ENCODE results near the gene VKORC1L1.
A peak's percentile ranks its signal among the peaks of the same experiment; 100 is the strongest.
"Not testable (repeated sequence)": the region's sequence is repeated elsewhere in the genome, so short reads cannot be mapped to it uniquely, and the experiment has no call there.

The VKORC1L1 gene

DNA sequence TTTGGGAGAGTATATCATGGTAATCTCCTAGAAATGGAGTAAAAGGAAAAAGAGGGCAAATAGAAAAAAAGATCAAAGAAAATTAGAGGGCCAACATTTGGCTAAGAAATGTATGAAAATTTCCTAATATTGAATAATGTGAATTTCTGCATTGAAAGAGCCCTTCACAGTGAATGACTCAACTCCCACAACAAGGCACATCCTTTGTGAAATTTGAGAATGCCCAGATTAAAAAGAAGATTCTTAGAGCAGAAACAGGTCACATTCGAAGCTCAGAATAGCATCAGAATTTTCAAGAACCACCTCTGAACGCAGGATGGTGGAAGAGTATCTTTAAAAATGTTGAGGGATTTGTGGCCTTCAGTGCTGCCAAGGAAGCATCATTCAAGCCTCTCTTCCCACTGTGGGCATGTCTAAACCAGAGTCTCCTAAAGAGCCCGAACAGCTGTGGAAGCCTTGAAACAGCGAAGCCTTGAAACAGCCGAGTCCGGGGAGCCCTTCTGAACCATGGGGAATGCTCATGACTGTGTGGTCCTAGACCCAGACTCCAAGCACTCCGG is 65.5 kb downstream of the VKORC1L1 start:
- H3K4me3 ChIP-seq (ENCODE audit: low read depth, low read length): no peak overlapping the region
- DNase-seq (ENCODE audit: low read depth): no peak
- TF ChIP-seq, protein P1, sequence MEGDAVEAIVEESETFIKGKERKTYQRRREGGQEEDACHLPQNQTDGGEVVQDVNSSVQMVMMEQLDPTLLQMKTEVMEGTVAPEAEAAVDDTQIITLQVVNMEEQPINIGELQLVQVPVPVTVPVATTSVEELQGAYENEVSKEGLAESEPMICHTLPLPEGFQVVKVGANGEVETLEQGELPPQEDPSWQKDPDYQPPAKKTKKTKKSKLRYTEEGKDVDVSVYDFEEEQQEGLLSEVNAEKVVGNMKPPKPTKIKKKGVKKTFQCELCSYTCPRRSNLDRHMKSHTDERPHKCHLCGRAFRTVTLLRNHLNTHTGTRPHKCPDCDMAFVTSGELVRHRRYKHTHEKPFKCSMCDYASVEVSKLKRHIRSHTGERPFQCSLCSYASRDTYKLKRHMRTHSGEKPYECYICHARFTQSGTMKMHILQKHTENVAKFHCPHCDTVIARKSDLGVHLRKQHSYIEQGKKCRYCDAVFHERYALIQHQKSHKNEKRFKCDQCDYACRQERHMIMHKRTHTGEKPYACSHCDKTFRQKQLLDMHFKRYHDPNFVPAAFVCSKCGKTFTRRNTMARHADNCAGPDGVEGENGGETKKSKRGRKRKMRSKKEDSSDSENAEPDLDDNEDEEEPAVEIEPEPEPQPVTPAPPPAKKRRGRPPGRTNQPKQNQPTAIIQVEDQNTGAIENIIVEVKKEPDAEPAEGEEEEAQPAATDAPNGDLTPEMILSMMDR (IDR thresholded peaks at IDR 0.05; ENCODE audit: low read depth, low read length): no peak
- no peak for TF ChIP-seq POLR2A (IDR thresholded peaks at IDR 0.05; ENCODE audit: extremely low read depth, insufficient read length)
- TF ChIP-seq, protein P2, sequence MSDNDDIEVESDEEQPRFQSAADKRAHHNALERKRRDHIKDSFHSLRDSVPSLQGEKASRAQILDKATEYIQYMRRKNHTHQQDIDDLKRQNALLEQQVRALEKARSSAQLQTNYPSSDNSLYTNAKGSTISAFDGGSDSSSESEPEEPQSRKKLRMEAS (IDR thresholded peaks at IDR 0.05; ENCODE audit: low read depth, low read length): no peak
- no peak for TF ChIP-seq MYC (IDR thresholded peaks at IDR 0.05; ENCODE audit: low read depth, low read length)

DNA sequence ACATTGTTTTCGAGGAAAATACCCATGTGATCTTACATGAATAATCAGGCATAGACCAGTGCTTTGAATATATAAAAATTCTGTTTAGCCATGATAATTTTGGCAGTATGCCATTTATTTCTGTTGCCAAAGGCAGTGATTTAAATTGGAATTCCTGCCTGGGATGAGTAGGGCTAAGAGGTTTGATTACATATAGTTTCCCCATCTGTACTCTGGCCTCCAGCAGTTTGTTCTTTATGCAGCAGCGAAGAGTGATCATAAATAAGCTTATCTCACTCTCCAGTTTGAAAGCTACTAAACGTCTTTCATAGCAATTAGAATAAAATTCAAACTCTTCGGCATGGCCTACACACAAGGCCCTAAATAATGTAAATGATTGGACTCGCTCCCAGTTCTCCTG is 72.9 kb downstream of the VKORC1L1 start:
- H3K4me3 ChIP-seq (ENCODE audit: low read depth, low read length); DNase-seq (ENCODE audit: low read depth): not testable (repeated sequence)

DNA sequence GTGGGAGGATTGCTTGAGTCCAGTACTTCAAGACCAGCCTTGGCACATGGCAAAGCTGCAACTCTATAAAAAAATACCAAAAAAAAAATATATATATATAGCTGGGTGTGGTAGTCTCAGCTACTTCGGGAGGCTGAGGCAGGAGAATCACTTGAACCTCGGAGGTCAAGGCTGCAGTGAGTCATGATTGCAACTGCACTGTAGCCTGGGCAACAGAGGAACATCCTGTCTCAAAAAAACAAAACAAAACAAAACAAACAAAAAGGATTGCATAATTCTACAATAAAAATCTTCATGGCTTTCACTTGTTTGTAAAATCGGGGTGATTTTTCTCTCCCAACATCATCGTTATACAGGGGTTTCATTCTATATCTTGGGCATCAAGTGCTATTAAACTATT is 74.0 kb downstream of the VKORC1L1 start:
- TF ChIP-seq POLR2A (IDR thresholded peaks at IDR 0.05; ENCODE audit: extremely low read depth, insufficient read length): no peak
- TF ChIP-seq, protein P1 (IDR thresholded peaks at IDR 0.05; ENCODE audit: low read depth, low read length): no peak
- TF ChIP-seq, protein P2 (IDR thresholded peaks at IDR 0.05; ENCODE audit: low read depth, low read length): no peak
- peak; percentile 43 for DNase-seq (ENCODE audit: low read depth)
- H3K4me3 ChIP-seq (ENCODE audit: low read depth, low read length): no peak overlapping the region

DNA sequence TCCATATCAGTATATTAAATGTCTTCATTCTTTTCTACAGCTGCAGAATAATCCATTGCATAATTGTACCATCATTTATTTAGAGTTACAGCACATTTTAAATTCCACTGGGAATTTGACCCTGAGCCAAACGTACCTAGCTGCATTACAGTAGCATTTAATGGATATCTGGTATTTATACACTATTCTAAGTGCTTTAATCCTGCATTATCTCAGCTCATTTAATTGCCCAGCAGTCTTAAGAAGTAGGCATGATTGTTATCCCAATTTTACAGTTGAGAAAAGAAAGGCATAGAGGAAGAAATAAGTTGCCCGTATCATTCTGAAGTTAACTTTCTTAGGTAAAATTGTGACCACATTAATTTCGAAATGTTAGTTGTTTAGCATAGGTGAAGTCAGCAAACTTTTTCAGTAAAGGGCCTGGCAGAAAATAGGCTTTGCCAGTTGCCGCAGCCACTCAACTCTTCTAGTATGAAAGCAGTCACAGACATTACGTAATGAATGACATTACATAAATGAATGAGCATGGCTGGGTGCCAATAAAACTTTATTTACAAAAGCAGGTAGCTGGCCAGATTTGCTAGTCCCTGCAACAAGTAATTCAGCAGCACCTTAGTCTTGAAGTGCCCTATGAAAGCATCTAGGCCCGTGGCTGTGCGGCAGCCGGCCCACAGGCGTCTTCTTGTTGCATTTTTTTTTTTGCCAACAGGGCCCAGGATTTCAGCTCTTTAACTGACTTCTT is 79.1 kb downstream of the VKORC1L1 start:
- TF ChIP-seq, protein P1 (IDR thresholded peaks at IDR 0.05; ENCODE audit: low read depth, low read length): no peak
- TF ChIP-seq POLR2A (IDR thresholded peaks at IDR 0.05; ENCODE audit: extremely low read depth, insufficient read length) (no peak), MYC (IDR thresholded peaks at IDR 0.05; ENCODE audit: low read depth, low read length) (no peak)
- TF ChIP-seq, protein P2 (IDR thresholded peaks at IDR 0.05; ENCODE audit: low read depth, low read length): no peak

DNA sequence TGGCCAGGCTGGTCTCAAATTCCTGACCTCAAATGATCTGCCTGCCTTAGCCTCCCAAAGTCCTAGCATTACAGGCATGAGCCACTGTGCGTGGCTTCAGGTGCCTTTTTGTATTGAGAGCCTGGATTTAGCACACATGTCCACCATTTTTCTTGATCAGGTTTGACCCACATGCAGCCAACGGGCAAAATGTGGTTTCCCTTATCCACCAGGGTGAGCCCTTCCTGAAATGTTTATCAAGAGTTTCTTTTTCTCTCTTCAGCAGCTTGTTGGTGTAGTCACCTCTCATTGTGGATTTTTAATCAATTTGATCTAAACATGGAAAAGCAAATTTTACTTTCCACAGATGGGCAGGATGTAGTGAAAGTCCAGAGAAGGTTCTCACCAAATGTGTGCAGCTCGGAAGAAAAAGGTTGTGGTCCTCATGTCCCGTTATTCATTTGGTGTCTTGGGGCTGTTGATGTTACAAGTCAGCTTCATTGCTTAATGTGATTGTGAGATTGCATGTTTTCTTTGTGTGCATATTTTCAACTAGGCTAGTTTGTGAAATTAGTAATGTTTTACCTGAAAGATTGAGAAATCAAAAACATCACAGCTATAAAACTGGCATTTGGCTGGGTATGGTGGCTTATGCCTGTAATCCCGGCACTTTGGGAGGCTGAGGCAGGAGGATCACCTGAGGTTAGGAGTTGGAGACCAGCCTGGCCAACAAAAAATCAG is 80.3 kb downstream of the VKORC1L1 start:
- no peak overlapping the region for H3K4me3 ChIP-seq (ENCODE audit: low read depth, low read length)
- no peak for DNase-seq (ENCODE audit: low read depth)
- no peak for TF ChIP-seq POLR2A (IDR thresholded peaks at IDR 0.05; ENCODE audit: extremely low read depth, insufficient read length)
- no peak for TF ChIP-seq MYC (IDR thresholded peaks at IDR 0.05; ENCODE audit: low read depth, low read length)
- TF ChIP-seq, protein P2 (IDR thresholded peaks at IDR 0.05; ENCODE audit: low read depth, low read length): no peak
- TF ChIP-seq, protein P1 (IDR thresholded peaks at IDR 0.05; ENCODE audit: low read depth, low read length): no peak

More for the DNA sequence above, 79.1 kb downstream of the VKORC1L1 start:
- H3K4me3 ChIP-seq (ENCODE audit: low read depth, low read length): no peak overlapping the region
- peak; percentile 53 for DNase-seq (ENCODE audit: low read depth)

DNA sequence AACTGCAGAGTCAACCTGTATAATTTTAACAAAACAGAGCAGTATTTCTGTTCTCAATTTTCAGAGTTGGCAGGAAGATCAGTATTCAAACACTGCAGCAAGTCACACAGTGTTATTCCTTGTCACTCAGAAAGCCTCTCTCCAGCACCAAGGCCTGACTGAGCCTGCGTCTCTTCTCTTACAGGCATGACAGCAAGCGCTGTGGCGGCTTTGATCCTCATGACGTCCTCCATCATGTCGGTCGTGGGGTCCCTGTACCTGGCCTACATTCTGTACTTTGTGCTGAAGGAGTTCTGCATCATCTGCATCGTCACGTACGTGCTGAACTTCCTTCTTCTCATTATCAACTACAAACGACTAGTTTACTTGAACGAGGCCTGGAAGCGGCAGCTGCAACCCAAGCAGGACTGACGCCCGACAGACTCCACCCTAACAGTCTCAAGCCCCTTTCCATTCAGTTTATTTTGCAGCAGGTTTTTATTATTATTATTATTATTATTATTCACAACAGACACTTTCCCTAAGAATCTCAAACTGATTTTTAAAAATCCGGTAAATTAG is 81.1 kb downstream of the VKORC1L1 start:
- no peak for DNase-seq (ENCODE audit: low read depth)
- no peak overlapping the region for H3K4me3 ChIP-seq (ENCODE audit: low read depth, low read length)
- TF ChIP-seq, protein P1 (IDR thresholded peaks at IDR 0.05; ENCODE audit: low read depth, low read length): no peak

All from NB4 (cell line).